GM19043 (cell line): ENCODE data around the gene SORT1.

Experiments used
- ATAC-seq: cut with Tn5 transposase; IDR thresholded peaks from one replicate; pipeline ENCODE4 v1.9.1; 2021; ENCODE audit warnings: low read depth; ENCODE audit not compliant: unreplicated experiment

The SORT1 gene

DNA sequence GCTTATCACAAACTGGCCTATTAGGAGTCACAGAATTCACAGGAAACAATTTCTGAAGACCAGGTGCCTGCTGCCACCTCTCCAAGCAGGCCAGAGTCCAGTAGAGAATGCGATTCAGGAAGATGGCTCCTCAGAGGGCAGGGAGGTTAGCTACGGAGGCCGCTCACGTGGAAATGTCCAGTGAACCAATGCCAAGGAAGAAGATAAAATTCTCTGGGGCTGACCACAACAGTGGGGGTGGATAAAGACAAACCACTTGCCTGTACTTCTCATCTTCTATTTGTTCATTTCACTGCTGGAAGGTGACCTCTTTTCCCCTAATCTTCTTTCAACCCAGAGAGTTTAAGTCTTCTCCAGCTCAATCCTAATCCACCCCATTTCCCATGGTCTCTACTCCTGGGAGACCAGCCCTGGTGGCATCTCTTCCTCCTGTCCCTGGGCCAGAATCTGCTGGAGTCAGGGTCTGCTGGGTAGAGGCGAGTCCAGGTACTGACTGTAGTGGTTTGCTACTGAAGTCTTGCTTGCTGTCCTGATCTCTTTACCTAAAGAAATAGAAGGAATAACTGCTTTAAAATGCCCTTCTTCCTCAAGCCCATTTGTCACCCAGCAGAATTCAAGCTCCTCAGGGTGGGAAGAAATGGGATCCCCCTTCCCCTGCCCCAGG lies 118.0 kb downstream of the SORT1 start:
- ATAC-seq, result no peak

DNA sequence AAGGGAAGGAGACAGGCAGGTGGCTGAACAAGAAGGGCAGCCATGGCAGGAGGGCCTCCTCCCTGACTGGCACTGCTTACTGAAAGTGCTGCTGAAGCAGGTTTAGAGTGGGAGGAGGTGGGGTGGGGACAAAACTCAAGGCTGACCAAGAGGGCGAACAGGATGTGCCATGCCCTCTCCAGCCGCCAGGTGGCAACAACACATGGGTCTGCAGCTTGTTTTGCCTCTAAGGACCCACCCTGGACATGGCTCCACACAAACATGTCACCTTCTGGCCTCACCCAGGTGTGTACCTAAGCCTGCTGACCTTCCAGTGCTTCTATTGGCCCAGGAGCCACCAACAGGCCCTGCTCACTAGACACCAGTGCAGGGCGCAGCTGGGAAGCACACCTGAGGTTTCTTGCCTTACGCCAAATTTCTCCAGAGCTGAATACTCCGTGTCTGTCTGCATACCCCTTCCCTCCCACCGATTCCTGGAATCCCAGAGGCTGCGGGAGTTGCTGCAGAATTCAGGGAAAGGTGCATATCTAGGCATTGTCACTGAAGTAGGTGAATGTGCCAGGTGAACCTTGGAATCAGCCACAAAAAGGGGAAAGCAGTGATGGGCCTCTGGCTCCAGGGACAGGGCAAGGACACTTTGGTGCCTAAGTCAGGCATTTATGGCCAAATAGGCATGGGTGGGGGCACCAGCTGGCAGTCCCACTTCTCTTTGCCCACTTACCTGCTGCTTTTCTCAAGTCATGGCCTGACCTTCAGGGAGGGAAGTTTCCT lies 120.1 kb downstream of the SORT1 start:
- no peak for ATAC-seq

DNA sequence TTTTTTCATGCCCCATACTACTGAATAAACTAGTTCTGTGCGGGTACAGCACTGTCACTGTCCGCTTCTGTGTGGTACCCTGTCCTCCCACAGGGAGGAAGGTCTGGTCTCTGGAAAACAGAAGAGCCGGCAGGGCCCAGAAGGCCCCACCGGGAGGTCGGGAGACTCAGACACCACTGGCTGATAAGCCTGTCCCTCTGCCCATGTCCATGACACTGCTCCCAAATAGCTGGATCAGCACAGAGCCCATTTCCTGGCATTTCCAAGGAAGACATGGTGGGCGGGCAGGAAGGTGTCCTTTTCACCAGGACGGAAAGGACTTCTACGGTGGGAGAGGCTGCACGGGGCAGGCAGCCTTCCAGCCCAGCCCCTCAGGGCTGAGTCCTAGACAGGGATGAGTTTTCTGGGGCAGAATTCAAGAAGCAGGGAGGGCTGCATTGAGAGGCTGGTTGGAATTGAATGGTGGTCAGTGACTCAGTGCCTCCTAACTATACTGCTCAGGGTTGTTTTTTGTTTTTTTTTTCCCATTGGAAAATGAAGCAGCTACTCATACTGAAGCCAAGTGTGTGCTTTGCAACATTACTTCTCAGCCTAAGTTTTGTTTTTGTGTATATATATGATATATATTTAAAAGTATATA lies 121.9 kb downstream of the SORT1 start:
- ATAC-seq, result no peak

DNA sequence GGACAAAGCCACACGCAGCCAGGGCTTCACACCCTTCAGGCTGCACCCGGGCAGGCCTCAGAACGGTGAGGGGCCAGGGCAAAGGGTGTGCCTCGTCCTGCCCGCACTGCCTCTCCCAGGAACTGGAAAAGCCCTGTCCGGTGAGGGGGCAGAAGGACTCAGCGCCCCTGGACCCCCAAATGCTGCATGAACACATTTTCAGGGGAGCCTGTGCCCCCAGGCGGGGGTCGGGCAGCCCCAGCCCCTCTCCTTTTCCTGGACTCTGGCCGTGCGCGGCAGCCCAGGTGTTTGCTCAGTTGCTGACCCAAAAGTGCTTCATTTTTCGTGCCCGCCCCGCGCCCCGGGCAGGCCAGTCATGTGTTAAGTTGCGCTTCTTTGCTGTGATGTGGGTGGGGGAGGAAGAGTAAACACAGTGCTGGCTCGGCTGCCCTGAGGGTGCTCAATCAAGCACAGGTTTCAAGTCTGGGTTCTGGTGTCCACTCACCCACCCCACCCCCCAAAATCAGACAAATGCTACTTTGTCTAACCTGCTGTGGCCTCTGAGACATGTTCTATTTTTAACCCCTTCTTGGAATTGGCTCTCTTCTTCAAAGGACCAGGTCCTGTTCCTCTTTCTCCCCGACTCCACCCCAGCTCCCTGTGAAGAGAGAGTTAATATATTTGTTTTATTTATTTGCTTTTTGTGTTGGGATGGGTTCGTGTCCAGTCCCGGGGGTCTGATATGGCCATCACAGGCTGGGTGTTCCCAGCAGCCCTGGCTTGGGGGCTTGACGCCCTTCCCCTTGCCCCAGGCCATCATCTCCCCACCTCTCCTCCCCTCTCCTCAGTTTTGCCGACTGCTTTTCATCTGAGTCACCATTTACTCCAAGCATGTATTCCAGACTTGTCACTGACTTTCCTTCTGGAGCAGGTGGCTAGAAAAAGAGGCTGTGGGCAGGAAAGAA lies 122.9 kb downstream of the SORT1 start:
- no peak for ATAC-seq

DNA sequence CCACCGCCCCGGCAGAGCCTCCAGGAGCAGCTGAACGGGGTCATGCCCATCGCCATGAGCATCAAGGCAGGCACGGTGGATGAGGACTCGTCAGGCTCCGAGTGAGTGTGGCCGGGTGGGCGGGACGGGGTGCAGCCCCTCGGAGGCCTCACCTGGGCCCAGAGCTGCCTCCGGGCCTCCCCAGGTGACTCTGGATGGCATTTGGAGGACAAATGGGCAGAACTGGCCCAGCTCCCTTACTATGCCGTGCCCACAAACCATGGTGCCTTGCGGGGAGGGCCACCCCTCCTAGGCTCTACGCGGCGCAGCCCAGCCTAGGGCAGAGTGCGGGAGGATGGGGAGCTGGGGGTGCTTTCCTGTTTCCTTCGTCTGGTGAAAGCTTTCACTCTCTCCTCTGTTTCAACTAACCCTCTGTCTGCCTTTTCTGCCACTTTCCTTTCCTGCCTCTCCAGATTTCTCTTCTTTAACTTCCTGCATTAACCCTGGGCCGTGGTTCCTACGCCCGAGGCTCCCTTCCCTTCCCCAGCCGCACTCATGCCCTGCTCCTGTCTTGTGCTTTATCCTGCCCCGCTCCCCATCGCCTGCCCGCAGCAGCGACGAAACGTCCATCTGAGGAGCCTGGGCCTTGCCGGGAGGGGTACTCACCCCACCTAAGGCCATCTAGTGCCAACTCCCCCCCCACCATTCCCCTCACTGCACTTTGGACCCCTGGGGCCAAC lies 124.0 kb downstream of the SORT1 start:
- no peak for ATAC-seq

DNA sequence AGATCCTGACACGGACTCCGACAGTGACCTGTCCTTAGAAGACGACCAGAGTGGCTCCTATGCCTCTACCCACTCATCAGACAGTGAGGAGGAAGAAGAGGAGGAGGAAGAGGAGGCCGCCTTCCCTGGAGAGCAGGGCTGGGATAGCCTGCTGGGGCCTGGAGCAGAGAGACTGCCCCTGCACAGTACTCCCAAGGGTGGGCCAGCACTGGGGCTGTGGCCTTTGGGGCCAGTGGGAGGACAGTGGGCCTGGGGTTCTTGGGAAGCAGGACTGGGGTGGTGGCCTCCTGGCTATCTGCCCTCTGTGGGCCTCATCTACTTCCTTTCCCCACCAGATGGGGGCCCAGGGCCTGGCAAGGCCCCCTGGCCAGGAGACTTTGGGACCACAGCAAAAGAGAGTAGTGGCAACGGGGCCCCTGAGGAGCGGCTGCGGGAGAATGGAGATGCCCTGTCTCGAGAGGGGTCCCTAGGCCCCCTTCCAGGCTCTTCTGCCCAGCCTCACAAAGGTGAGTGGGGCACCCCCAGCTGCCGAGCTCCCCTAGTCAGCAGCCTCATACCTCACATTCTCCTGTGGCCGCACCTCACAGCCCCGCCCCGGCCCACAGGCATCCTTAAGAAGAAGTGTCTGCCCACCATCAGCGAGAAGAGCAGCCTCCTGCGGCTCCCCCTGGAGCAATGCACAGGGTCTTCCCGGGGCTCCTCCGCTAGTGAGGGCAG lies 124.7 kb downstream of the SORT1 start:
- ATAC-seq, result no peak

DNA sequence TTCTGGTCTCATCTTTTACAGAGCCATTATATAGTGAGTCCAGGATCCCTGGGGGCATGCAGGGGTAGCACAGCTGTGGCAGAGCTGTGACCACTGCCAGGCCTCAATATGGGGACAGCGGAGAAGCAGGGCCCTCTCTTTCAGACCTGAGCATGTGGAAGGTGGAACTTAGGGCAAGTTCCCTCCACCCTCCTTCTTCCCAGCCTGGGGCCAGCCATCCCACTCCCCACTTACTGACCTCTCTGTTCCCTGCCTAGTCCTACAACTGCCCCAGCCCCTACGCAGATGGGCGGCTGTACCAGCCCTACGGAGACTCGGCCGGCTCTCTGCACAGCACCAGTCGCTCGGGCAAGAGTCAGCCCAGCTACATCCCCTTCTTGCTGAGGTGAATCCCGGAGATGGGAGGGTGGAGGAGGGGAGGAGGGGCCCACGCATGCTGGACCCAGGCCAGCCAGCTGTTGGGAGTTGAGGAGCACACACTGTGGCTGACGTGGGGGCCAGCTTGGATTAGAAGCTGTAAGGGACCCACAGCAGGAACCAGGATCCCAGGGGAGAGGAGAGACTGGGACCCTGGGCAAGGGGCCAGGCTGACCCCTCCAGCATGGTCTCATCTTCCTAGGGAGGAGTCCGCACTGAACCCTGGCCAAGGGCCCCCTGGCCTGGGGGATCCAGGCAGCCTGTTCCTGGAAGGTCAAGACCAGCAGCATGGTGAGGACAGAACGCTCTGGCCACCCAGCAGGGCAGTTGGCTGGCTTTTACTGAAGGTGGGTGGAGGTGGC lies 125.5 kb downstream of the SORT1 start:
- ATAC-seq, result no peak

DNA sequence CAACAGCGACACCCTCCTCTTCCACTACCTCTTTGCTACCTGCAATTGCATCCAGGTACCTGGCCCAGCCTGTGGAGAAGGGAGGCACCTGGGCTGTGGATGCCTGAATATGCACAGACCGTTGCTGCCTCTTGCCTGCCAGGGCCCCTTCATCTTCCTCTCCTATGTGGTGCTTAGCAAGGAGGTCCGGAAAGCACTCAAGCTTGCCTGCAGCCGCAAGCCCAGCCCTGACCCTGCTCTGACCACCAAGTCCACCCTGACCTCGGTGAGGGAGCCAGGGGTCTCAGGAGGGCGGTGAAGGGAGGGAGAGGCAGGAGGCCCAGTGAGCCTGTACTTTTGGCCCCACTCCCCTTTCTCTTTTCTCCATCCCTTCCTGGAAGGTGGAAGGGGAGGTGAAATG lies 126.3 kb downstream of the SORT1 start:
- no peak for ATAC-seq

DNA sequence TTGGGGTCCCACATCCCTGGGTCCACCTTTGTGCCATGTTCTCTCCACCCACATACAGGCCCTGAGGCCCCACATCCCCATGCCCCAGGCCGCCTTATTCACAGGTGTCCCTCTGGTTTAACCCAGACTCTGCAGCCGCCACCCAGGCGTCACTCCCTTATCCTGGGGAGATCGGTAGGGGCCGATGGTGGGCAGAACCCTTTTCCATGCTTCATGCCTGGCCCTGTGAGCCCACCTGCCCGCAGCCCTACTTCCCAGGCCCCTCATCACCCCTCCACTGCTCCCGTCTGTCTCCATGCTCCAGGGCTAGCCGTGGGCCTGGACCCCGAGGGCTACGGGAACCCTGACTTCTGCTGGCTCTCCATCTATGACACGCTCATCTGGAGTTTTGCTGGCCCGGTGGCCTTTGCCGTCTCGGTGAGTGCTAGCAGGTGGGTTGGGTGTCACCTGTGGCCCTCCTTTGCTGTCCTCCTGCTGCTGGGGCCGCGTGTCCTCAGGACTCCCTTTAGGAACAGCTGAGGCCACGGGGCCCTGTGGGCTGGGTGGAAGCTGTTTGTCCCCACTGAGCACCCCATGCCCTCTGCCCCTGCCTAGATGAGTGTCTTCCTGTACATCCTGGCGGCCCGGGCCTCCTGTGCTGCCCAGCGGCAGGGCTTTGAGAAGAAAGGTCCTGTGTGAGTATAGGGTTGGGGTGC lies 126.9 kb downstream of the SORT1 start:
- no peak for ATAC-seq

DNA sequence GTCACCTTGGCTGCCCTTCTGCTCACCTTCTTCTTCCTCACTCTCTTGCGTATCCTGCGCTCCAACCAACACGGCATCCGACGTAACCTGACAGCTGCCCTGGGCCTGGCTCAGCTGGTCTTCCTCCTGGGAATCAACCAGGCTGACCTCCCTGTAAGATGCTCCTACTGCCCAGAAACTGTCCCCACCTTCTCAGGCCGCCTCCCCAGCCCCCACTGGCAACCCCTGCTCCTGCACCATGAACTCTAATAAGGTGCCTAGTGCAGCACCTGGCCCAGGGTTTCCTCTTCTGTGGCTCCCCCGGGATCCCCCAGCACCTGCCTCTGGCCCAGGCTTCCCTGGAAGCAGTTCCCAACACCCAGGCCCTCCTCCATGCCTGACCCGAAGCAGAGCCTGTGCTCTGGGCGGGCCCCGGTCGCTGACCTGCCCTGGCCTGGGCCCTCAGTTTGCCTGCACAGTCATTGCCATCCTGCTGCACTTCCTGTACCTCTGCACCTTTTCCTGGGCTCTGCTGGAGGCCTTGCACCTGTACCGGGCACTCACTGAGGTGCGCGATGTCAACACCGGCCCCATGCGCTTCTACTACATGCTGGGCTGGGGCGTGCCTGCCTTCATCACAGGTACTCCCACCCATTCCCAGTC lies 127.6 kb downstream of the SORT1 start:
- no peak for ATAC-seq

DNA sequence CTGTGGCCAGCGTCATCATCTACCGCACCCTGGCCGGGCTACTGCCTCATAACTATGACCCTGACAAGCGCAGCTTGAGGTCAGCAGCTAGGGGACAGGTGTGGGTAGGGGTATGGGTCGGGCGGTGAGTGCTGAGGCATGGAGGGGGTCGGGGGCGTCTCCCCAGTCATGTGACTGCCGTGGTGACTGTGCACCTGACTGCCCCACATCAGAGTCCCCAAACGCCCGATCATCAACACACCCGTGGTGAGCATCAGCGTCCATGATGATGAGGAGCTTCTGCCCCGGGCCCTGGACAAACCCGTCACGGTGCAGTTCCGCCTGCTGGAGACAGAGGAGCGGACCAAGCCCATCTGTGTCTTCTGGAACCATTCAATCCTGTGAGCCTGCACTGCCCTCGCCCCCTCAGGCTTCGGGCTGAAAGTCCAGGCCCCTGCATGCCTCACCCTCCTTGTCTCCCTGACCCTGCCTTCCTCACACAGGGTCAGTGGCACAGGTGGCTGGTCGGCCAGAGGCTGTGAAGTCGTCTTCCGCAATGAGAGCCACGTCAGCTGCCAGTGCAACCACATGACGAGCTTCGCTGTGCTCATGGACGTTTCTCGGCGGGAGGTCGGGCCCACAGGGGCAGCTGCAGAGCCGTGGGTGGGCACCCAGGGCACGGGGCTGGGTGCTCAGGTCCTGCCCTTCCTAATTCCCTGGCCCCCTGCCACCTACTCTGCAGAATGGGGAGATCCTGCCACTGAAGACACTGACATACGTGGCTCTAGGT lies 128.3 kb downstream of the SORT1 start:
- no peak for ATAC-seq

DNA sequence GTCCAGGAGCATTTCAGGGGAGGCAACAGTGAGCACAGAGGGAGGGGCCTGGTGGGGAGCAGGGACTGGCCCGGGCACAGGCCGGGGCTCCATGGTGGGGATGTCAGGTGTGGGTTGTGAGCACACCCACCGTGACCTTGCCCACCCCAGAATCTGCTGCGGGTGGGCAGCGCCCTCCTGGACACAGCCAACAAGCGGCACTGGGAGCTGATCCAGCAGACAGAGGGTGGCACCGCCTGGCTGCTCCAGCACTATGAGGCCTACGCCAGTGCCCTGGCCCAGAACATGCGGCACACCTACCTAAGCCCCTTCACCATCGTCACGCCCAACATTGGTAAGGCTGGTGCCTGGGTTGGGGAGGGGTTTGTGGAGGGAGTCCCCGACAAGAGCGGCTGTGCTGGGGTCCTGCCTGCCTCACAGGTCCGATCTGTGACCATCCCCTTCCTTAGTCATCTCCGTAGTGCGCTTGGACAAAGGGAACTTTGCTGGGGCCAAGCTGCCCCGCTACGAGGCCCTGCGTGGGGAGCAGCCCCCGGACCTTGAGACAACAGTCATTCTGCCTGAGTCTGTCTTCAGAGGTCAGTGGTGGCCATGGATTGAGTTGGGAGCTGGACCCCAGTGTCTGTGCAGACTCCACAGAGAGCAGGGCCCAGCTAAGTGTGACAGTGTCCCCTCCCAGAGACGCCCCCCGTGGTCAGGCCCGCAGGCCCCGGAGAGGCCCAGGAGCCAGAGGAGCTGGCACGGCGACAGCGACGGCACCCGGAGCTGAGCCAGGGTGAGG lies 129.1 kb downstream of the SORT1 start:
- no peak for ATAC-seq

DNA sequence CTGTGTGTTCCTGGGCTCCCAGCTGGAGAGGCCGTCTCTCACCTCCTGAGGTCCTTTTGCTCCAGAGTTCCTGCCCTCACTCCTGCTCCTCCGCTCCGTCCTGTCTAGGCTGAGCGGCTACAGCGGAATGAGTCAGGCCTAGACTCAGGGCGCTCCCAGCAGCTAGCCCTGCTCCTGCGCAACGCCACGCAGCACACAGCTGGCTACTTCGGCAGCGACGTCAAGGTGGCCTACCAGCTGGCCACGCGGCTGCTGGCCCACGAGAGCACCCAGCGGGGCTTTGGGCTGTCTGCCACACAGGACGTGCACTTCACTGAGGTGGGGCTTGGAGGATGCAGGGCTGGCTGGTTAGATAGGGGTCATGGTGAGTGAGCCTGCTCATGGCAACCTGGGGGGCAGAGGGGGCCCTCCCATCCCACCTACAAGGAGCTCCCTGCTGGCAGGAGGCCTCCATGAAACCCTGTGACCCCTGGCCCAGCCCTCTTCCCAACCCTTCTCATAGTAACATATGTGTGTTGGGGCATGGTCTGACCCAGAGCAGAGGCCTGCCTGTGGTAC lies 129.9 kb downstream of the SORT1 start:
- ATAC-seq, result no peak

DNA sequence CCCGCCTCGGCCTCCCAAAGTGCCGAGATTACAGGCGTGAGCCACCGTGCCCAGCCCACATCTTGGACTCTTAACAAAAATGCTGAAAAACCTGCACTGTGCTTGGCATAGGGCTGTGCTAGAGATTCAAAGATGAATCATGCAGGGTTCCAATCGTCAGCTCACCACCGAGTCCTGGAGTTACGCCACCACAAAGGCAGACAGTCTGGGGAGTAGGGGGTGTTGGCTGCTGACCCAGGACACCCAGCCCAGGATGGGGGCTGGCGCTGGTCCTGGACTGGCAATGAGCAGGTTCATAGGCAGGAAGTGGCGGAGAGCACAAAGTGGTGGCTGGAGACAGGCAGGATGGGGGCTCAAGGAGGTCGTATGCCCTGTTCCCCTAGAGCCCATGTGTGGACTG lies 130.8 kb downstream of the SORT1 start:
- ATAC-seq, result no peak

DNA sequence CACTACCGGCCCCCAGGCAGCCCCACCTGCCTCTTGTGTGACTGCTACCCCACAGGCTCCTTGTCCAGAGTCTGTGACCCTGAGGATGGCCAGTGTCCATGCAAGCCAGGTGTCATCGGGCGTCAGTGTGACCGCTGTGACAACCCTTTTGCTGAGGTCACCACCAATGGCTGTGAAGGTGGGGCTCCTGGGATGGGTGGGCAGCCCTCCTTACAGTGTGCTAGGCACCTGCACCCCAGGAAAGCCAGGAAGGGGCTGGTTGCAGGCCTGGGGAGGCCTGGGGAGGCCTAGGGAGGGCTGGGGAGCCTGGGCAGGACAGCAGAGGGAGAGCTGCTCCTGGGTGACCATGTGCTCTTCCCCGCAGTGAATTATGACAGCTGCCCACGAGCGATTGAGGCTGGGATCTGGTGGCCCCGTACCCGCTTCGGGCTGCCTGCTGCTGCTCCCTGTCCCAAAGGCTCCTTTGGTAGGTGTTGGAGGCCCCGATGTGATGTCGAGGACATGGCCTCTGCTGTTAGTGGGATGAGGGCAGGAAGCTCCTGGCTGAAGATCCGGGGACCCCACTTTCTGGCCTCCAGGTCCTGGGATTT lies 131.9 kb downstream of the SORT1 start:
- no peak for ATAC-seq

DNA sequence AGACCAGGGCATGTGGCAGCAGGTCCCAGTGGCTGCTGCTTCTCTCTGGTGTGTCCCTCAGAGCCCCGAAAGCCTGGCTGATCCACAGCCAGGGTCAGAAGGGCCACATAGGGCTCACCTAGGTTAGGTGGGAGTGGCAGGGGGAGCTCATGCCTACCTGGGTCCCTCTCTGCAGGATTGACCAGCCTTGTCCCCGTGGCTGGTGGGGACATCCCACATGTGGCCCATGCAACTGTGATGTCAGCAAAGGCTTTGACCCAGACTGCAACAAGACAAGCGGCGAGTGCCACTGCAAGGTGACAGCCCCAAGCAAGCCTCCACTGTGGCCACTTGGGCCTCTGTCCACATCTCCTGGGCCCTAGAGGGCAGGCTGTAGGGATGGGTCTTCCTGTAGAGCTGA lies 132.7 kb downstream of the SORT1 start:
- ATAC-seq, result no peak
